Stimulated activated CD4-positive, alpha-beta T cell treated with anti-CD3 and anti-CD28 coated beads, Interleukin-2, amount 100 ng/mL, for 48 hours (primary cell): ENCODE measurements around the gene FAM20A.
A peak's percentile ranks its signal among the peaks of the same experiment; 100 is the strongest.

Experiments
- DNase-seq, 2 donors: peaks; one replicate each; pipeline ENCODE4 v3.0.0-alpha.2; 2020

The FAM20A gene

GRCh38 chr17:68600931-68601564, at the start of gene FAM20A:
FAM20A (minus strand) TSS chr17:68601367; CDS start chr17:68600666, 701 bp downstream.
- no peak for DNase-seq

GRCh38 chr17:68649324-68649723, 48.2 kb upstream of the FAM20A start:
- DNase-seq, result no peak

- no peak for DNase-seq
These were observed 45.7 kb upstream of the FAM20A start for GRCh38 chr17:68646626-68647526.

GRCh38 chr17:68642118-68642412, 40.9 kb upstream of the FAM20A start:
- no peak for DNase-seq

- no peak for DNase-seq
These were observed 40.3 kb upstream of the FAM20A start for GRCh38 chr17:68641276-68642117.

- DNase-seq, result no peak
These were observed 39.2 kb upstream of the FAM20A start for GRCh38 chr17:68640242-68640989.

GRCh38 chr17:68634345-68634876, 33.2 kb upstream of the FAM20A start:
- no peak for DNase-seq

- no peak for DNase-seq
These were observed 27.4 kb upstream of the FAM20A start for GRCh38 chr17:68628576-68628957.

GRCh38 chr17:68627956-68628575, 26.9 kb upstream of the FAM20A start:
- DNase-seq, result no peak

- no peak for DNase-seq
These were observed 23.2 kb upstream of the FAM20A start for GRCh38 chr17:68624381-68624780.

GRCh38 chr17:68623811-68624210, 22.6 kb upstream of the FAM20A start:
- no peak for DNase-seq

- no peak for DNase-seq
These were observed 21.3 kb upstream of the FAM20A start for GRCh38 chr17:68622423-68622822.

GRCh38 chr17:68621065-68621464, 19.9 kb upstream of the FAM20A start:
- no peak for DNase-seq

- no peak for DNase-seq
These were observed 15.2 kb upstream of the FAM20A start for GRCh38 chr17:68616334-68616733.

GRCh38 chr17:68614718-68615117, 13.6 kb upstream of the FAM20A start:
- no peak for DNase-seq

GRCh38 chr17:68613739-68614298, 12.7 kb upstream of the FAM20A start:
- peak; percentile 29 to 34 for DNase-seq

GRCh38 chr17:68612923-68613292, 11.7 kb upstream of the FAM20A start:
- DNase-seq, result no peak

- no peak for DNase-seq
These were observed 11.2 kb upstream of the FAM20A start for GRCh38 chr17:68612209-68612922.

GRCh38 chr17:68611353-68612208, 10.4 kb upstream of the FAM20A start:
- no peak for DNase-seq

GRCh38 chr17:68610554-68610953, 9.4 kb upstream of the FAM20A start:
- DNase-seq, result no peak
